BJ (cell line): ENCODE data around the gene SMC6. TPM values are rescaled to one million over a fixed set of nuclear protein-coding genes. Genes with fewer than 3 reads are reported as not detected.

ENCODE experiments used
- CTCF ChIA-PET: fragments of 350-600 bp; formaldehyde crosslinking; extraction: SDS; loops from one replicate; lab custom pipeline; 2021; ENCODE audit warnings: antibody characterized with exemption, inconsistent platforms; lab: Yijun Ruan, JAX
- POLR2A ChIA-PET: fragments of 300-600 bp; sonication (Branson Sonifier 250); formaldehyde crosslinking; extraction: SDS; loops from one replicate; lab custom pipeline; 2021; ENCODE audit warnings: antibody characterized with exemption; lab: Charles Lee
- DNase-seq: peaks from one replicate; pipeline ENCODE4 v3.0.0-alpha.2; 2011; ENCODE audit warnings: low read depth
- H3K27me3 ChIP-seq: 2 replicates; pipeline ENCODE4 v1.6.0; 2011; ENCODE audit warnings: low read length; ENCODE audit not compliant: control insufficient read depth, insufficient read depth
- H3K36me3 ChIP-seq: 2 replicates; pipeline ENCODE4 v1.5.1; 2011; ENCODE audit warnings: low read length; ENCODE audit not compliant: control insufficient read depth, insufficient read depth
- H3K4me3 ChIP-seq: 2 replicates; pipeline ENCODE4 v1.5.1; 2011; ENCODE audit warnings: low read depth, mild to moderate bottlenecking, control low read depth, low read length
- CTCF ChIP-seq: IDR thresholded peaks from 2 replicates; pipeline ENCODE4 v1.5.1; 2011; ENCODE audit warnings: low read depth, mild to moderate bottlenecking, control low read depth, inconsistent platforms, low read length, moderate library complexity; ENCODE audit not compliant: insufficient read depth
- polyA plus RNA-seq: library from polyadenylated mRNA; depleted of rRNA; stranded (reverse); fragments of >200 nt; gene quantifications from 2 replicates; pipeline ENCODE4 v1.2.3, GENCODE V29; 2011

Gene SMC6
- polyA plus RNA-seq, 1 experiment = 5.2 TPM

GRCh38 chr2:17688600-17688999 lies 65.0 kb downstream of the SMC6 start:
- ChIA-PET CTCF (no interaction called here), POLR2A (no interaction called here)
- DNase-seq = no peak
- Histone ChIP-seq H3K27me3 (no peaks in the 10 kb centered on the region), H3K4me3 (no peak overlapping the region), H3K36me3 (peaks cover under 1% of the 10 kb centered on the region)
- TF ChIP-seq CTCF = no peak

- CTCF ChIA-PET = no interaction called here
- POLR2A ChIA-PET = no interaction called here
- no peak for DNase-seq
- H3K27me3 ChIP-seq = no peaks in the 10 kb centered on the region
- no peak for TF ChIP-seq CTCF
- H3K36me3 ChIP-seq = no peaks in the 10 kb centered on the region; the same call in 1 of the 2 replicates
- no peak overlapping the region for H3K4me3 ChIP-seq
These were observed 69.6 kb downstream of the SMC6 start for GRCh38 chr2:17683981-17684380.

- POLR2A ChIA-PET = interaction anchor here (0.6 kb wide), 2 partner anchors 10 to 43 kb away, joined by 3 to 4 read pairs; no protein-coding TSS in a partner anchor
- Histone ChIP-seq H3K36me3 (no peaks in the 10 kb centered on the region; the same call in none of the 2 replicates), H3K27me3 (no peaks in the 10 kb centered on the region), H3K4me3 (no peak overlapping the region)
- CTCF ChIA-PET = interaction anchor here (0.6 kb wide), 1 partner anchor 38 kb away, joined by 3 read pairs; no protein-coding TSS in a partner anchor
- no peak for DNase-seq
- TF ChIP-seq CTCF = no peak
These were observed 71.3 kb downstream of the SMC6 start for GRCh38 chr2:17682098-17682857.

GRCh38 chr2:17680119-17680518 lies 73.5 kb downstream of the SMC6 start:
- ChIA-PET POLR2A (interaction anchor here (0.6 kb wide), 1 partner anchor 59 kb away, joined by 4 read pairs; no protein-coding TSS in a partner anchor), CTCF (interaction anchor here (3.6 kb wide), 1 partner anchor 9 kb away, joined by 16 read pairs; no protein-coding TSS in a partner anchor)
- Histone ChIP-seq H3K4me3 (no peak overlapping the region), H3K27me3 (no peaks in the 10 kb centered on the region), H3K36me3 (no peaks in the 10 kb centered on the region; the same call in none of the 2 replicates)
- no peak for DNase-seq
- TF ChIP-seq CTCF = no peak

- Histone ChIP-seq H3K4me3 (no peak overlapping the region), H3K27me3 (no peaks in the 10 kb centered on the region), H3K36me3 (peaks cover 2% of the 10 kb centered on the region)
- TF ChIP-seq CTCF = no peak
- DNase-seq = no peak
- CTCF ChIA-PET = interaction anchor here (1.0 kb wide), 1 partner anchor 28 kb away, joined by 4 read pairs; no protein-coding TSS in a partner anchor
- POLR2A ChIA-PET = no interaction called here
These were observed 78.8 kb downstream of the SMC6 start for GRCh38 chr2:17674817-17675216.
